ENCODE results near the gene SLC30A3.

- TF ChIP-seq CTCF (conservative IDR thresholded peaks at IDR 0.05 in 1 of 2, IDR thresholded peaks at IDR 0.05 in 1 of 2; ENCODE audit: low read depth in 1 of 2, low read length in 2 of 2) = no peak
- TF ChIP-seq EZH2 (IDR thresholded peaks at IDR 0.05; ENCODE audit: low read length, missing control alignments) = no peak
Observed at GRCh38 chr2:27281855-27282559, 19.2 kb upstream of the SLC30A3 start, which contains the start of gene TRIM54.

All from fibroblast of lung (primary cell).